GM19193 (cell line): ENCODE measurements around the gene TMEM134.

Experiments used
- POLR2A ChIP-seq: IDR thresholded peaks from 4 replicates; pipeline ENCODE4 v1.6.1; 2011; ENCODE audit not compliant: insufficient read depth, insufficient read length; ENCODE audit errors: extremely low read depth

Gene TMEM134

DNA sequence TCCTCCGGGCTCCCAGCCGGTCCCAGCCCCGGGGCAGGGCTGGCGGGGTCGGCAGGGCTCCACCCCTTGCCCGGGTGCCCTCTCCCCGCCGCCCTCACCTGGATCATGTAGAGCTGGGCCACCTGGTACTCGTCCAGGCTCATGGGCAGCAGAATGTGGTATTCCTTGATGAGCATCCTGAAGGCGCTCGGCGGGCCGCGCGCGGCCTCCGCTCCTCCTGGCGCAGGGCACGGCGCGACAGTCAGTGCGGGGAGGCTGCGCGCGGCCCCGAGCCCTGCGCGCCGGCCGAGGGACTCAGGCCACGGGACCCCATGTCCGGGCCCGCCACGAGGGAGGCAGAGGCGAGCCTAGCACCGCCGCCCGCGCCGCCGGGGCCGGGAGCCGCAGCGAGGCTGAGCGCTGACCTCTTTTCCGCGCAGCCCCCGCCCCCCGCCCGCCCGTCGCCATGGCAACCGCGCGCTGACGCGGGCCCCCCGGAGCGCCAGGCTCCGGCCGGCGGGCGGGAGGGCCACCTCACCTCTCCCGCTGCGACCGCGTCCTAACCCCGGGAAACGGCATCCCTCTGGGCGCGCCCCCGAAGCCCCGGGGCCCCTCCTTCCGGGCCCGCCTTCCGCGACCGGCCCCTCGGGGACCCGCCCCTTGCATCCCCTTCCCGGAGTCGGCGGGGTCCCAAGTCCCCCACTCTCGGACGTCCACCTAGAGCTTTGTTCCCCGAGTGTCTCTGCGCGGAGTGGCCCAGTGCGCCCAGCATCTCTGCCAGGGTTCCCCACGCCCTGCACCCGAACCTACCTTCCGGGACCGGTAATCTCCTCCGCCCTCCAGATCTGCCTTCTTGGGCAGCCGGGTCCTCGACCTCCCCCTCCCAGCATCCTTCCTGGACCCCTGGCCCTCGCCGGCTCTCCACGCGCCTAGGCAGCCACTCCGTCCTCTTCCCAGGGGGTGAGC is 35.2 kb upstream of the TMEM134 start:
- no peak for TF ChIP-seq POLR2A

DNA sequence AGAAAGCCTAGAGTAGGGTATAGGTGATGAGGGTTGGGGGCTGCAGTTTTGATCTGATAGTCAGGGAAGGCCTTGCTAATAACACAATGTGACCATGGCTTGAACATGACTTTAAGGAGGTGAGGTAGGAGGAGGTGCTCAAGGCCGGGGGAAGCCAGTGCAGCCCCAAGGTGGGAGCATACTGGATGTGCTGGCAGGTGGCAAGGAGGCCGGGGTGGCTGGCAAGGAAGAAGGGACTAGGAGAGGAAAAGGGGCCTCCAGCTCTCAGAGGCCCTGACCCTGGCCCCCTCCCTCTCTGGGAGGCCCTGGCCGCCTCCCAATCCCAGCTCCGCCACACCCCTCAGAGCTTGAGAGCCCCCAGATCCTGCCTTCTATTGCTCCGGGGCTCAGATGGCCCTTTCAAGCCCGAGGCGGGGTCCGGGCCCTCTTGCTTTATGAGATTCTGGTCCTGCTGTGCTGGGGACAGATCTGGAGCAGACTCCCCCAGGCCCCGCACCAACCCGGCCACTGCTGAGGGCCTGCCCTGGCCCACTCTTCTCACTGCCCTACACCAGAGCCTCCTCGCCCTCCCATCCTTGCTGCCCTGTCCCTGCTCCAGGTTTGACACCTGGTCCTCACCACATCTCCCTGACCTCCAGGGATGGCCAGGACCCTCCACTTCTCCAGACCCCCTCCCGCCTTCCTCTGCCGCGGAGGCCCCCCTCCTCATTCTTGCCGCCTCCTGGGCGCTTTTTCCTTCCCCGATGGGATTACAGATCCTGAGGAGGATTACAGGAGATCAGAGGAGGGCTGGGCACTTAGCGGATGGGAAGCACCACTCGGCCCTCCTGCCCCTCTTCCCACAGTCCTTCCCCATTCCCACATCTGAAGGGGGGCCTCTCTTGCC is 34.3 kb upstream of the TMEM134 start:
- no peak for TF ChIP-seq POLR2A

DNA sequence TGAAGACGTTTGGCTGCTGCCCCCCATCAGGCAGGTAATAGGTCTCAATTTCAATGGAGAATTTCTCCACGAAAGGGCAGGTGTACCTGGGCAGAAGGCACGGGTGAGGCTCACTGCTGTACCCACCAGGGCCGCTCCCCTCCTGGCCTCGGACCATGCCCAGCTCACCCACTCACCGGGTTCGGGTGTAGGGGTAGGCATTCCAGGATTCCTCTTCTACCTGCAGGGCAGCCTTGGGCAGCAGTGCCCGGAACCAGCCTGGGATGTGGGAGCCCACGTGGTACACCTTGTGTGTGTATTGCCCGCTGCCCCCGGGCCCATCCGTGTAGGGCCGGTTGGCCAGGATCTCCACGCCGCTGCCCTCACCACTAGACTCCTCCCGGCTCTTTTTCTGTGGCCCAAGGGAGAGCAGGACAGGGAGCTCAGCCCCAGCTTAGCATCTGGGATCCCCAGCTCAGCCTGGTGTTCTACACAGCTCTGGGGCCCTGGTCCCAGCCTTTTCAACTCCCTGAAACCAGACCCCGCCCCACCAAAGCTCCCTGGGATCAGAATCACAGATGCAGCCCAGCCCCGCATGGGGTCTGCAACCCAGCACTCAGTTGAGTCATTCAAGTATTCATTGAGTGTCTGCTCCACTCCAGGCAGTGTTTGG is 33.4 kb upstream of the TMEM134 start:
- TF ChIP-seq POLR2A, result no peak

DNA sequence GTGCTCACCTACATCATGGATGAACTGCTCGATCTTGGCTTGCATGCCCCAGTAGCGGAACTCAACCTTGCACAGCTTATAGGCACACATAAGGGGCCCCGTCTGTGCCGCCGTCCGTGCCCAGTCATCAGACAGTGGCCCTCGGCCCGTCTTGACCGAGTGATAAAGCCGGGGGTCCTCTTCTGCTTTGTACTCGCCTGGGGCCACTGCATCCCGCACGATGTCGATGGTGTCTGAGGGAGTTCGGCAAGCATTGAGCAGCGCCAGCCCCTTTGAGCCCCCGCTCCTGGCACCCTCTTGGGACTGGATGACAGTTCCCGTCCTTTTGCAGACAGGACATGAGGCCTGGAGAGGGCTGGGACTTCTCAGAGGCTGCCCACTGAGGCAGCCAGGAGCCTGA is 32.8 kb upstream of the TMEM134 start:
- no peak for TF ChIP-seq POLR2A

DNA sequence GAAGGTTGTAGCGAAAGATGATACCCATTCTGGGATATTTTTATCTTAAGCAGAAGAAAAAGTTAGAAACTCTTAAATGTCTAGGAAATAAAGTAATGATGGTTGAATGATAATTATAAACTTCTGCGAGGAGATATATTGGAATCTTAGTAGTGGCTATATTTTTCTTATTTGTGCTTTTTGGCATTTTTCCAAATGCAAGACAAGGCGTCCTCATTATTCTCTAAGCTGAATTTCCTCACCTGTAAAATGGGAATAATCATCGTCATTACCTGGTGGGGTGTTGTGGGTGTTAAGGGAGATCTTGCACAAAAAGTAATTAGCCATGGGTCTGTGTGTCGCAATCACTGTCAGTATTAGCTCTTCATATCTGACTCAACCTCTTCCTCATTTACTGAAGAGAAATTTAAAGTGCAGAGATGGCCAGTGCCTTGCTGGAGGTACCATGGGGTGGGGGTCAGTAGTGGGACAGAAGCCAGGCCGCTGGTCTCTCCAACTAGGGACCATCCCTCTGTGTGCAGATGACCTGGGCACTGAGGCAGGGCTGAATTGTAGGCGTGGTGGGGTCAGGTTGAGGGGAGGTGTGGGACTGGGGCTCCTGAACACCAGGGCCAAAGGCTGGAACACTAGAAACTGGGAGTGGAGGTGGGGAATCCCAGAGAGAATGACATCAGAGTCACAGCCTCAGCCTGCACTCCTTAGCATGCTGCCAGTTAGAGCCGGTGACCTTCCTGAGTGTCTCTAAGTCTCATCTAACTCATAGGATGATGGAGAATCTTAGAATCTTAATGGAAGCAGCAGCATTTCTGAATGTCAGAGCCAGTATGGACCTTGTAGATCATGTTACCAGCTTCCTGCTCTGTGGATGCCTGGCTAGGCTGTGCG is 32.0 kb upstream of the TMEM134 start:
- no peak for TF ChIP-seq POLR2A

DNA sequence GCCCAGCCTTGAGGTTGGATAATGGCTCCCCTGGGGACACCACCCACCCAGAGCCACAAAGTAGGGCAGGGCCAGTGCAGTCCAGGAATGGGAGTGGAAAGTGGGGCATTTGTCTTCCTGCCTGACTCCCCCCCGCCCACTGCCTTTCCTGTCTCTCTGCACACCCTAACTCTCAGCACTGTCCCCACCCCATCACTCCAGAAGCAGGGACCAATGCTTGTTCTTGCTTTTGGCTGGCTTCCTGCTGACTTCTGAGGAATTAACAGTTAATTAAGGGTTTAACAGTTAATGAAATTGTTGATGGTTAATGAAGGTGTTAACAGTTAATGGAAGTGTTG is 31.4 kb upstream of the TMEM134 start:
- TF ChIP-seq POLR2A, result no peak

DNA sequence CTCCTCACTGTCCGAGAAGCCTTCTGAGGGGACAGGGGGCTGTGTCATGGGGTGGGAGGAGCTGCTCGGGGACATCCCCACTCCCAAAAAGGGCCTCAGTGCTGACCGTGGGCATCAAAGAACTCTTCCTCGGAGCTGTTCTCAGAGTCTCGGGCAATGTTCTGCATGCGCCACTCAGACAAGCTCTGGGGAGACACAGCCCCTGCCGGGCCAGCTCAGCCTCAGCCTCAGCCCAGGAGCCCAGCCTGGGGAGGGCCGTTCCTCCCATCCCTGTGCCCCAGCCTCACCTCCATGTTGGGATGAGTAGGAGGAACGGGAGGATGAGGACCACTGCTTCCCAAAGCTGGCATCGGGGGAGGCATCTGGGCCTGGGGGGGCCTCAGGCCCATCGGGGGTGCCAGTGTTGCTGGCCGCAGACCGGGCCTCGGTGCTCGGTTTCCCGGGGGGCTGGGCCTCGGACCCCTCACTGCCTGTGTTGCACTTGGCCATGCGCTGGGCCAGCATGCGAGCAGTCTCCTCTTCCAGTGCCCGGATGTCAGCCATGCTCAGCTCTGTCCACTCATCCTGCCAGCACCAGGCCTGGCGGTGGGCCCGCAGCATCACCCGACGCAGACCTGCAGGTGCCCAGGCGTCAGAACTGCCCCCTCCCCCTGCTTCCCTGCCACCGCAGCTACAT is 30.9 kb upstream of the TMEM134 start:
- no peak for TF ChIP-seq POLR2A

DNA sequence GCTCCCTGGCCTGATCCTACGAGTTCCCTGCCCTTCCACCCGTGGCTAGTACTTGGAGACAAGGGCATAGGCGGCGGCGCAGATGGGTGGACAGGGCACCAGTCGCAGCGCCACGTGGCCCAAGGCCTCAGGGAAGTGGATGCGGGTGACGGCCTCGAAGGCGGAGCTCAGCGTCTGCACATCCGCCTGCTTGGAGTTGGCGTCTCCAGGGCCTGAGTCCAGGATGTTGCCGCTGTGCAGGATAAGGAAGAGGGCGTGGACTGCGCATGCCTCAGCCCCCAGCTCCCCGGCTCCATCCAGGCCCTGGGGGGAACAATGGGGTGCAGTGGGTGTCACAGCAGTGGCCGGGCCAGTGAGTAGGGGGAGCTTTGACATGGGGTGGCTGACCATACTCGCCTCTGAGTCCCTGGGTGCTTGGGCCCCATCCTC is 29.5 kb upstream of the TMEM134 start:
- TF ChIP-seq POLR2A, result no peak

DNA sequence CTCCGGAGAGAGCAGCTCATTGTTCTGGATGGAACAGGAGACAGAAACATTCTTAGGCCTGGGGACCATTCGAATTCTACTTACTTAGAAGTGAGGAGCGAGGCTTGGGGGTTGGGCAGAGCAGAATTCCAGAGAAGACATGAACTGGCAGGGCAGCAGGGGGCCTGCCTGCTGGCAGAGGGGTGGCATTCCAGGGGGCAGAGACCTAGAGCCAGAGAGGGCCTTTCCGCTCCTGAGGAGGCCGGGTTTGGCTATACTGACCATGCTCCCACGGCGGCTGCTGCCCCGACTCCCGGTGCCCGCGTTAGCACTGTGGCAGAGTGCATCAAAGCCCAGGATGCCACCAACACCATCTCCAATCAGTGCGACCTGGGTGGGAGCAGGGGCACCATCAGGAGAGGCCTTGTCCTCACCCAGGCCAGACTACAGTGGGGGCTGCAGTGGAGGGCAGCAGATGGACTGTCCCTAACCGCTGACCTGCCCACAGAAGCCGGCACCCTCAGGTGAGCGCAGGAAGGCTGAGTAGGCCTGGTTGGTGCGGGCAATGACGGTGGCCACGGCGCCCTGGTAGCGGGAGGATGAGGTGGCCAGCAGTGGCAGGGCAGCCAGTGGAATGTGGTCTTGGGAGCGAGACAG is 28.7 kb upstream of the TMEM134 start:
- TF ChIP-seq POLR2A, result no peak

DNA sequence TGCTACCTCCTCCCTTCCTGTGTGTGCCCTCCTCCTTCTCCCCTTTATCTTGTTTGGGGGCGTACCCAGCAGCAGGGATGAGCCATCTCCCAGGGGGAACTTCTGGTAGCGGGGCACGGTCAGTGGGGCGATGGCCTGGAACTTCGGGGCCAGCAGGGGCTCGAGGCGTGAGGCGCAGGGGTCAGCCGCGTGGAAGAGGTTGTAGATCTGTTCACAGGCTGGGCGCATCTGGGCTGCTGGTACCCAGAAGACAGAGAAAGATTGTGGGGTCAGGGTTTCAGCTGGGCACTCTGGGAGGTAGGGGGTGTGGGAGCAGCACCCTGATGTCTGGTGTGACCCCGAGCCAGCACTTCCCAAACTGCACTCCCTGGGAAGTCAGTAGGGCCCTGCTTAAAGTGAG is 27.1 kb upstream of the TMEM134 start:
- no peak for TF ChIP-seq POLR2A

DNA sequence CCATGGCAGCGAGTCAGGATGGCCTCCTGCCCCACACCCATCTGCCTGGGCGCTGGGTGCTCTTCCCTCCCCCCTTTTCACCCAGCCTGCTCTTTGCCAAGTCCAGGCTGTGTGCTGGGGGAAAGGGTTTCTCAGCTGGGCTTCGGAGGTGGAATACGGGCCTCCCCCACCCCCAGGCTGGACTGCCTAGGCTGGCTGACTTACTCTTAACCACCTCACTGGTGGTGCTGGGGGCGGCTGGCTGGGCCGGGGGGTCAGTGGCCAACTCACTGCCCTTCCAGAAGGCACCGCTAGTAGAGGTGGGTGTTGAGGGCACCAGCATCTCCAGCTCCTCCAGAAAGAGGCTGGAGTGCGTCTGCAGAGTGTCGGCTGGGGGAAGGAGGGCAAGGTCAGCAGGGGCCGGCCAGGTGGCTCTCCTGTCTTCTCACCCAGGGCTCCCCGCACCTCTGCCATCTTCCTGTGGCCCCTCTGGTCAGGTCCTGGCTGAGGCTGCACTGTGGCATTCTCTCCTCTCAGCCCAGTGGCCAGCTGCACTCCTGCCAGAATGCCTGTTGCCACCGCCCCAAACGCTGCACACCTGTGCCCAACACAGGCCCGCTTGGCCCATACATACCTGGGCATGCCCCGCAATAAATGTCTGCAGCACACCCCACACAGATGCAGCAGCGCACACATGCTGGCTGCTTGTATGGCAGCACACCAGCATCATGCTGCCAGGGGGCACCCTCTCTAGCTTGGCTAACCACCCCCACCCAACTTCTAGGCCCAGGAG is 26.4 kb upstream of the TMEM134 start:
- no peak for TF ChIP-seq POLR2A

DNA sequence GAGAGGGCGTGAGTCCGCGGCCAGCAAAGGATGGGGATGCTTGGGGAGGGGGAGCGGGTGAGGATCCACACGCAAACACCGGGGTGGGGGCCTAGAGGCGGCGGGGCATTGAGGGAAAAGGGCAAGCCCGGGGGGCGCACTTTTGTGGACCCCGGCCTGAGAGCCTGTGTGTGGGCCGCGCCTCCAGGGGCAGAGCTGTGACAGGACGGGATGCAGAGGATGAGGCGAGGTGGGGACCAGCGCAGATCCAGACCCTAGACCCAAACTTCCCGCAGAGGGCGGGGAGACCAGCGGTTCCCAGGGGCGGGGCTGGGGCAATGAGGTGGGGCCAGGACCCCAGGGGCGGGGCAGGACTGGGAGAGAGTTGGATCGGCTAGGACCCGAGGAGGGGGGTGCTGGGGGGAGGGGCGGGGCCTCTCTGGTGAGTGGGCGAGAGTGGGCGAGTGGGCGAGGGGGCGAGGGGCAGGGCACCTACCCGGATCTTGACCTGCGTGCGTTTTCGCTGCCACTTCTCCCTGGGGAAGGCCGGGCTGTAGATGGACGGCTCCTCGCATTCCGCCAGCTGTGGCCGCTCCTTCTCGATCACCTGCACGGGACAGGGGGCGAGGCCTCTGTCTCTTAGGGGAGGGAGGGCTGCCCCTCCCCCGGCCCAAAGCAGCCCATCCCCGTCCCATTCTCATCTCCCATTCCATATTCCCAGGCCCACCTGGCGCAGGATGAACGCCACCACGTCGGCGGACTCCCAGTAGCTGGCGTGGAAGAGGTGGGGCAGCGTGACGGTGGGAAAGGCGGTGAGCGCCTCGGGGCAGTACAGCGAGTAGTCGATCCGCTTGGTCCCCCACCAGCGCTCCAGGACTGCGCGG is 25.6 kb upstream of the TMEM134 start:
- no peak for TF ChIP-seq POLR2A
